NCI-H2227 (cell line): ENCODE measurements around the gene MCUB.
"Not testable (repeated sequence)": the region's sequence is repeated elsewhere in the genome, so short reads cannot be mapped to it uniquely, and the experiment has no call there.

Source experiments
- DNase-seq: peaks from one replicate; lab custom pipeline; 2025; ENCODE audit not compliant: unreplicated experiment; lab: John Stamatoyannopoulos, UW

MCUB gene

GRCh38 chr4:109559983-109560686 lies at the start of gene MCUB:
Gene MCUB (plus strand): TSS chr4:109560246. CDS start chr4:109560338, 92 bp downstream.
- peak; percentile 93 for DNase-seq

GRCh38 chr4:109510687-109511086 lies 49.4 kb upstream of the MCUB start:
- DNase-seq = no peak

DNA sequence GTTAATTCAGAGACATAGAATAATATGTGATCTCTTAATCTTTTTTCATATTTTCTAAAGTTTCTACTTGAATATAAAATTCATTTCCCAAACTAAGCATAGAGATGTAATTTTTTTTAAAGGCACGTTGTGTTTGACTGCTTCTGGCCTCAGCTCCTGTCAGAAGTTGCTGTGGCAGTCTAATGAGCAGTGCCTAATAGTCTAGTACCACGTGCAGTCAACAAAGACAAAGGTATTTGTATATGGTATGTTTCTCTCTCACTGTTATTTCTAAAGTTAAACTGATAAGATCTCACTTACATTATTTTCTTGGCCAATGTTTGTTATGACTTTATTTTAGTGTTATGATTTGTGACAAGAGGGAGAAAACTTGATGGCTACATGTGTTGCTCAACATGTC lies 48.6 kb upstream of the MCUB start:
- DNase-seq = no peak

- DNase-seq = not testable (repeated sequence)
Measured at GRCh38 chr4:109513368-109513767, 46.7 kb upstream of the MCUB start.

- DNase-seq = no peak
Measured at GRCh38 chr4:109532182-109532581, 27.9 kb upstream of the MCUB start.

DNA sequence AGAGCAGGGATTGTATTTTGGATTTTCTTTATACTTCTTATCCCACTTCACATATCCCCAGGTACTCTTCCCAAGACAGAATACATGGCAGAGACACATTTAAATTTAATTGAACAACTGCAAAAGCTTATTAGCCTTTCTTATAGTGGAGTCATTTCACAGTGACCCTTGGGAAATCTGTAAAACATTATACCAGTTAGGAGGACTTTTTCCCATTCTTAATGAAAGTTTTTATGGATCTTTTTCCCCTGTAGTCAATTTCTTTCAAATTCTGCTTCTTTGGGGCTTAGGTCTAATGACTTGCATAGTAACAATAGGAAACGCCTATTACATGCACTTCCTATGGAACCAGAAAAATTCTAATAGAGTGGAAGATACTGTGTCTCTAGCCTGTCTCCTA lies 14.6 kb upstream of the MCUB start:
- DNase-seq = no peak

DNA sequence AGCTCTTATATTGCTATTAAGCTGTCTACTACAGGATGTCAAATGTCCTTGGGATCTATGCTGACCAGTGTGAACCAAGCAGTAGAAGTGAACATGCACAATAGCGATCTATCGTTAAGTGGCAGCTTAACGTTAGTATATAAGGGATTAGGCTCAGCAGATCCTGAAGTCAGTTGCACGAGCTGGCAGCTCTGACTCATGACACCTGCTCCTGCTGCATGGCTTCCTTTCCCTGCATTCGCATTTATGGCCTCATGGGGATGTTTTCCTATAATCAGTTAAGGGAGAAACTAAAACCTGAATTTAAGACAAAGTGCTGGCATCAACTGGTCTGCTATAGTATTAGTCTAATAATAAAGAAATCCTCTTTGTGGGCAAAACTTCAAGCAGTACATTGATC lies 12.7 kb upstream of the MCUB start:
- DNase-seq = no peak

- DNase-seq = no peak
Measured at GRCh38 chr4:109548655-109549054, 11.4 kb upstream of the MCUB start.

- DNase-seq = no peak
Measured at GRCh38 chr4:109552237-109552636, 7.8 kb upstream of the MCUB start.

DNA sequence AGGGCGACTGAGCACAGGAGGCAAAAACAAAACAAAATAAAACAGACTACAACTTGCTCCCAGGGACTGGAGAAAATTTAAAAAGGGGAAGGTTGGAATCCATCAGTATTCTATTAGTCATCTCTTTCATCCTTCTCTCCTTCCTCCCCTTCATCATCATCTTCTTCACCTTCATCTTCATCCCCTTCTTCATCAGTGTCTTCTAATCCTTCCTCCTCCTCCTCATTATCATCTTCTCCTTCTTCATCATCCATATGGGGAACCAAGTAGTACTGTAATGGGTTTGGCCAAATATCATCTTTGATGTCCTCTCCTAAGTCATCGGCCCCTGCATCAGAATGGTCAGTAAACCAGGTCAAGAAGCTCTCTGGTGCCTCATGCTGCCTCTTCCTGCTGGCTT lies 6.9 kb upstream of the MCUB start:
- DNase-seq = no peak

GRCh38 chr4:109554971-109555370 lies 5.1 kb upstream of the MCUB start:
- DNase-seq = no peak

- DNase-seq = no peak
Measured at GRCh38 chr4:109557433-109557832, 2.6 kb upstream of the MCUB start.

DNA sequence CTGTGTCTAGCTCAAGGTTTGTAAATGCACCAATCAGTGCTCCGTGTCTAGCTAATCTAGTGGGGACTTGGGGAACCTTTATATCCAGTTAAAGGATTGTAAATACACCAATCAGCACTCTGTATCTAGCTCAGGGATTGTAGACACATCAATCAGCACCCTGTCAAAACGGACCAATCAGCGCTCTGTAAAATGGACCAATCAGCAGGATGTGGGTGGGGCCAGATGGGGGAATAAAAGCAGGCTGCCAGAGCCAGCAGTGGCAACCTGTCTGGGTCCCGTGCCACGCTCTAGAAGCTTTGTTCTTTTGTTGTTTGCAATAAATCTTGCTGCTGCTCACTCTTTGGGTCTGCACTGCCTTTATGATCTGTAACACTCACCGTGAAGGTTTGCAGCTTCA lies 2.0 kb upstream of the MCUB start:
- DNase-seq = not testable (repeated sequence)

- no peak for DNase-seq
Measured at GRCh38 chr4:109559625-109559982, 442 bp upstream of the MCUB start.

- peak; percentile 36 for DNase-seq
Measured at GRCh38 chr4:109560687-109561461, 828 bp downstream of the MCUB start.

GRCh38 chr4:109562457-109563239 lies 2.6 kb downstream of the MCUB start:
- DNase-seq = peak; percentile 45

DNA sequence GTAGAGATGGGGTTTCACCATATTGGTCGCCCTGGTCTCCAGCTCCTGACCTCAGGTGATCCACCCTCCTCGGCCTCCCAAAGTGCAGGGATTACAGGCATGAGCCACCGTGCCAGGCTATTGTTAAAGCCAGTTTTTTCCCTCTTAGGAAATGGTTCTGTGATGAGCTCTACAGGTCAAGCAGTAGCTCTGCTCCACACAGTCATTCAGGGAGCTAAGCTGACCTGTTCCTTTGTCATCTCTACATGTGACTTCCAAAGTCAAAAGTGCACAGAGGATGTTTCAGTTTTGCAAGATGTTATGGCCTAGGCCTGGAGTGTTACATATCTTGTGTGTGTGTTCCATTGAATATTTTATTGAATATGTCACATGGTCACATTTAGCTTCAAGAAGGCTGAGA lies 11.4 kb downstream of the MCUB start:
- DNase-seq = no peak

DNA sequence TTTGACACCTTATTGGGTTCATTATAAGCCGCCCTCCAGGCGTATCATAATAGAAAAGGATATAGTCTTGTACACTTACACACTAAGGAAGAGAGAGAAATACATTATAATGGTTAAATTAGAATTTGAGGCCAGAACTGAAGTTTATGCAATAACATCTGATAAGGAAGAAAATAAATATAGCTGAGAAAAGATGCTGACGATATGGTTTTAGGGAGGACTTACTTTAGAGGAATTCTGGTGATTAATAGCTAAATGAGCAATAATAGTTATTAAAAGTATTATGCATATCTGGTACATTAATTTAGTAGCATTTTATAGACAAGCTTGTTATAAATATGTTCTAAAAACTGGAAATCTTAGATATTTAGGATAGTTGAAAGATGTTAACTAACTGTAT lies 12.1 kb downstream of the MCUB start:
- no peak for DNase-seq

GRCh38 chr4:109574443-109574850 lies 14.4 kb downstream of the MCUB start:
- DNase-seq = no peak

DNA sequence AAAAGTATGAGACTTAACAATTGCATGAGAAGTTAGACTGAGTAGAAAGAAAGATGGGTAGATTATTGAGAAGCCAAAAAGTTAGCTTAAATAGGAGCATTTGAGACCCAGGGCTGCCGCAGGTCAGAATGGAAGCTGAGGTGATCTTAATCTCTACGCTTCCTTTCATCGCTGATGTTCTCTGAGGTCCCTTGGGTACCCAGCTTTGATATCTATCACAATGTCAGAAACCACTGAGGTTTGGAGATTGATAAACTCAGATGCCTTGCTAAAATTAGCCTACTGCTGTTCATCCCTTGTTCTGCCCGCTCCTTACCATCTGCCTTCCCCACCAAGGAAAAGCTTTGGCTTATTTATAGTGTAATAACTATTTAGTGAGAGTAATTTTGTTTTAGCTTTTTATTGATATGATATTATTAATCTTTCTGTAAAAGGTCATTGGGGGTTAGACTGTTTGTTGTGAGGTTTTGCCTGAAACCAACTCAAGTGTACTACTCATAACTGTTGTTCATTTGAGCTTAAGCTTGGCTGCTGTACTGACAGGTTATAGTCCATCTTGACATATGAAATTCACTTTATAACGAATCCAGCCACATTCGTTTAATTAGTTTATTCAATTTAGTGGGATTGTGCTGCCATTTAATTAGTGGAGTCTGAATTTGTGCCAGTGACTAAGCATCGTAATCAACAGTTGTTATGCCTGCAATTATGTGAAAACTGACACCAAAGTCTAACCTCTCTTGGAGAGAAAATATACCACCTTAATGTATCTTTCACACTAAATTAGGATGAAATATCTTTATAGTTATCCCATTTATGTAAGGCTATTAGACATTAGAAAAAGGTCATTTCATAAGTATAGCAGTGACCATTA lies 15.1 kb downstream of the MCUB start:
- no peak for DNase-seq

GRCh38 chr4:109576462-109576861 lies 16.4 kb downstream of the MCUB start:
- no peak for DNase-seq
